B cell (primary cell): ENCODE results near the gene NUCB1. TPM values are rescaled to one million over a fixed set of nuclear protein-coding genes. Genes with fewer than 3 reads are reported as not detected.

Experiments used
- ATAC-seq: fragments of 200-7000 bp; cut with Tn5 transposase; one replicate; pipeline ENCODE4 v1.10.0; 2021; ENCODE audit warnings: low read depth, mild to moderate bottlenecking, moderate number of reproducible peaks, moderate library complexity
- CTCF ChIA-PET: fragments of 350-600 bp; sonication (Branson Sonifier 250); formaldehyde crosslinking; loops from one replicate; lab custom pipeline; 2021; ENCODE audit warnings: antibody characterized with exemption, inconsistent platforms; lab: Charles Lee
- POLR2A ChIA-PET: fragments of 350-600 bp; sonication (Branson Sonifier 250); formaldehyde crosslinking; loops from one replicate; lab custom pipeline; 2021; ENCODE audit warnings: antibody characterized with exemption; lab: Charles Lee
- DNase-seq: peaks from one replicate; pipeline ENCODE4 v3.0.0; 2013
- H2AFZ ChIP-seq: 2 replicates; pipeline ENCODE4 v1.6.1; 2012; ENCODE audit warnings: mild to moderate bottlenecking, low read depth, low read length; ENCODE audit not compliant: insufficient read depth, poor library complexity, severe bottlenecking
- H3K27ac ChIP-seq, 2 donors: 1 replicate in 1 of 2; 2 replicates in 1 of 2; pipeline ENCODE4 v1.5.1; 2012 to 2013; ENCODE audit warnings: low read length in 2 of 2, mild to moderate bottlenecking in 2 of 2, moderate library complexity in 1 of 2
- H3K27me3 ChIP-seq, 4 experiments: fragments of 200-600 bp in 1 of 4; sonication (generic) in 1 of 4; replicated peaks in 1 of 4; 1 replicate in 2 of 4; 2 replicates in 2 of 4; pipeline versions ENCODE4 v1.6.1 to v1.7.0; 2013 to 2016; ENCODE audit warnings: low read length in 3 of 4, mild to moderate bottlenecking in 2 of 4, mixed read lengths in 1 of 4, moderate library complexity in 1 of 4; ENCODE audit not compliant: insufficient read depth in 4 of 4, control insufficient read depth in 3 of 4; ENCODE audit errors: control extremely low read depth in 1 of 4
- H3K36me3 ChIP-seq, 2 experiments: replicated peaks in 1 of 2; 1 replicate in 1 of 2; 2 replicates in 1 of 2; pipeline versions ENCODE4 v1.6.1 to v1.7.1; 2013; ENCODE audit warnings: low read length in 1 of 2; ENCODE audit not compliant: insufficient read depth in 2 of 2, control insufficient read depth in 1 of 2; ENCODE audit errors: control extremely low read depth in 1 of 2, extremely low read depth in 1 of 2
- H3K4me1 ChIP-seq, 2 donors: fragments of 200-600 bp in 1 of 2; sonication (generic) in 1 of 2; 1 replicate in 1 of 2; 2 replicates in 1 of 2; pipeline versions ENCODE4 v1.5.1 to v1.6.1; 2013 to 2017; ENCODE audit warnings: low read length in 2 of 2; ENCODE audit not compliant: control insufficient read depth in 2 of 2, insufficient read depth in 2 of 2
- H3K4me2 ChIP-seq: replicated peaks from 2 replicates; pipeline ENCODE3; 2012; ENCODE audit warnings: mild to moderate bottlenecking, low read depth, low read length; ENCODE audit not compliant: poor library complexity, severe bottlenecking
- H3K4me3 ChIP-seq, 5 experiments: fragments of 200-600 bp in 1 of 5; sonication (generic) in 1 of 5; 1 replicate in 3 of 5; 2 replicates in 2 of 5; pipeline versions ENCODE4 v1.5.1 to v1.7.0; 2011 to 2016; ENCODE audit warnings: low read length in 4 of 5, mild to moderate bottlenecking in 4 of 5, low read depth in 2 of 5, control low read depth in 1 of 5, moderate library complexity in 1 of 5; ENCODE audit not compliant: insufficient read depth in 1 of 5; ENCODE audit errors: control extremely low read depth in 1 of 5, extremely low read depth in 1 of 5
- H3K79me2 ChIP-seq: fragments of 200-600 bp; sonication (generic); one replicate; pipeline ENCODE4 v1.6.0; 2016; ENCODE audit warnings: low read length; ENCODE audit not compliant: control insufficient read depth, insufficient read depth
- H3K9ac ChIP-seq: fragments of 200-600 bp; sonication (generic); 2 replicates; pipeline ENCODE4 v1.6.1; 2017; ENCODE audit warnings: mild to moderate bottlenecking, low read length, moderate library complexity
- H3K9me3 ChIP-seq, 3 donors: one replicate each; pipeline versions ENCODE4 v1.6.1 to v1.7.1; 2013; ENCODE audit warnings: low read length in 2 of 3; ENCODE audit not compliant: control insufficient read depth in 2 of 3, insufficient read depth in 1 of 3; ENCODE audit errors: control extremely low read depth in 1 of 3
- H4K20me1 ChIP-seq: 2 replicates; pipeline ENCODE4 v1.6.0; 2012; ENCODE audit warnings: mild to moderate bottlenecking, low read length; ENCODE audit not compliant: insufficient read depth, control insufficient read depth, poor library complexity, severe bottlenecking
- H3K27ac Mint-ChIP-seq: one replicate; pipeline ENCODE4 v1.8.0; 2021; ENCODE audit warnings: mixed read lengths
- H3K27me3 Mint-ChIP-seq: one replicate; pipeline ENCODE4 v1.8.0; 2021; ENCODE audit warnings: mixed read lengths
- H3K4me1 Mint-ChIP-seq: one replicate; pipeline ENCODE4 v1.8.0; 2021; ENCODE audit warnings: mixed read lengths
- H3K4me3 Mint-ChIP-seq: one replicate; pipeline ENCODE4 v1.8.0; 2021; ENCODE audit warnings: mixed read lengths
- H3K9me3 Mint-ChIP-seq: one replicate; pipeline ENCODE4 v1.8.0; 2022; ENCODE audit warnings: mixed read lengths; ENCODE audit not compliant: insufficient read depth
- EZH2 ChIP-seq: IDR thresholded peaks from 2 replicates; pipeline ENCODE4 v1.6.1; 2012; ENCODE audit warnings: borderline replicate concordance, low read depth, mild to moderate bottlenecking, moderate library complexity, low read length; ENCODE audit not compliant: insufficient read depth, poor library complexity, severe bottlenecking
- WGBS: methylation state at CpG from one replicate; pipeline ENCODE4 v1.1.5; 2013; ENCODE audit warnings: missing lambda C conversion rate; ENCODE audit not compliant: insufficient coverage; 5-methylcytosine and 5-hydroxymethylcytosine counted together
- intact Hi-C: fragments of 100-400 bp; cut with micrococcal nuclease; formaldehyde crosslinking; loops from one replicate; pipeline ENCODE4 v1.10.0; 2022
- polyA plus RNA-seq: library from polyadenylated mRNA; depleted of rRNA; stranded (reverse); fragments of >200 nt; gene quantifications from 2 replicates; pipeline ENCODE4 v1.2.3, GENCODE V29; 2012
- total RNA-seq, 2 donors: library from RNA; stranded (reverse); fragments of 120-200 nt in 1 of 2; gene quantifications; 1 replicate in 1 of 2; 2 replicates in 1 of 2; pipeline versions ENCODE4 v1.2.3 to v1.2.4, GENCODE V29; 2013 to 2022
- TF ChIP-seq, protein P1 (sequence below): fragments of 200-600 bp; IDR thresholded peaks from one replicate; pipeline ENCODE4 v1.8.0; 2022; ENCODE audit warnings: antibody characterized with exemption, mild to moderate bottlenecking

NUCB1 gene
- total and polyA plus RNA-seq, 2 donors (not counting 1 experiment from before 2014, with no cell fraction given) = 118 to 134 TPM

DNA sequence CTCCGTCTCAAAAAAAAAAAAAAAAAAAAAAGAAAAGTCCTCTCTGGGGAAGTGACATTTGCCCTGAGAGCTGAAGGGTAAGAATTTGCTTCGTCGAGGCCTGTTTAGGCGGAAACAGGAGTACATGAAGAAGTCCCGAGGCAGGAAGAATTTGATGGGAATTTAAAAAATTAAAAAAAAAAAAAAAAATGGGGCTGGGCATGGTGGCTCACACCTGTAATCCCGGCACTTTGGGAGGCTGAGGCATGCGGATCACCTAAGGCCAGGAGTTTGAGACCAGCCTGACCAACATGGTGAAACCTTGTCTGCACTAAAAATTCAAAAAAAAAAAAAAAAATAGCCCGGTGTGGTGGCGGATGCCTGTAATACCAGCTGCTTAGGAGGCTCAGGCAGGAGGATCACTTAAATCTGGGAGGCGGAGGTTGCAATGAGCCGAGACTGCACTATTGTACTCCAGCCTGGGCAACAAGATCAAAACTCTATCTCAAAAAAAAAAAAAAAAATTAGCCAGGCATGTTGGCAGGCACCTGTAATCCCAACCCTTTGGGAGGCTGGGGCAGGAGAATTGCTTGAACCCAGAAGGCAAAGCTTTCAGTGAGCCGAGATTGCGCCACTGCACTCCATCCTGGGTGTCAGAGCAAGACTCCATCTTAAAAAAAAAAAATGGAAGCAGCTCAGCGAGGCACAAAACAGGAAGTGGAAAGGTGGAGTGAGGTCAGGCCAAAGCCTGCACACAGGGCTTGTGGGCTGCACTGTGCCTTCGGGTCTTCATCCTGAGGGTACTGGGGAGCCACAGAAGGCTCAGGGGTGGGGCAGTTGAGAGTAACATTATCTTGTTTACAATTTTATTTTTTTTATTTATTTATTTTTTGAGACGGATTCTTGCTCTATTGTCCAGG lies 59.5 kb downstream of the NUCB1 start:
- Histone ChIP-seq H3K4me1 (peaks cover 34 to 42% of the 10 kb centered on the region in 2 donors), H3K79me2 (peaks cover 31% of the 10 kb centered on the region), H3K4me2 (no peak overlapping the region), H3K27ac (no peak overlapping the region), H4K20me1 (no peaks in the 10 kb centered on the region), H3K36me3 (peaks cover 1 to 5% of the 10 kb centered on the region in 2 experiments), H2AFZ (no peak overlapping the region), H3K9me3 (no peaks in the 10 kb centered on the region), H3K4me3 (no peak overlapping the region), H3K9ac (no peak overlapping the region), H3K27me3 (no peaks in the 10 kb centered on the region)
- Mint-ChIP-seq H3K27me3 (no peaks in the 10 kb centered on the region), H3K27ac (no peak overlapping the region), H3K4me3 (no peak overlapping the region), H3K4me1 (peaks cover 50% of the 10 kb centered on the region), H3K9me3 (no peaks in the 10 kb centered on the region)
- ATAC-seq (no peak), DNase-seq (no peak)
- POLR2A ChIA-PET = interaction anchor here (0.6 to 0.7 kb wide), 5 partner anchors 100 to 741 kb away, joined by 3 to 7 read pairs (median 5); no protein-coding TSS in a partner anchor
- intact Hi-C loops = loop anchor here (5.0 kb wide), 1 partner anchor 322 kb away; the partner anchor contains the start of gene DBP
- CTCF ChIA-PET = interaction anchor here (2.4 kb wide), 1 partner anchor 11 kb away, joined by 8 read pairs; no protein-coding TSS in a partner anchor
- 85% methylated on average over 7 of the region's 16 CpGs for WGBS
- no peak for TF ChIP-seq EZH2
- TF ChIP-seq, protein P1, sequence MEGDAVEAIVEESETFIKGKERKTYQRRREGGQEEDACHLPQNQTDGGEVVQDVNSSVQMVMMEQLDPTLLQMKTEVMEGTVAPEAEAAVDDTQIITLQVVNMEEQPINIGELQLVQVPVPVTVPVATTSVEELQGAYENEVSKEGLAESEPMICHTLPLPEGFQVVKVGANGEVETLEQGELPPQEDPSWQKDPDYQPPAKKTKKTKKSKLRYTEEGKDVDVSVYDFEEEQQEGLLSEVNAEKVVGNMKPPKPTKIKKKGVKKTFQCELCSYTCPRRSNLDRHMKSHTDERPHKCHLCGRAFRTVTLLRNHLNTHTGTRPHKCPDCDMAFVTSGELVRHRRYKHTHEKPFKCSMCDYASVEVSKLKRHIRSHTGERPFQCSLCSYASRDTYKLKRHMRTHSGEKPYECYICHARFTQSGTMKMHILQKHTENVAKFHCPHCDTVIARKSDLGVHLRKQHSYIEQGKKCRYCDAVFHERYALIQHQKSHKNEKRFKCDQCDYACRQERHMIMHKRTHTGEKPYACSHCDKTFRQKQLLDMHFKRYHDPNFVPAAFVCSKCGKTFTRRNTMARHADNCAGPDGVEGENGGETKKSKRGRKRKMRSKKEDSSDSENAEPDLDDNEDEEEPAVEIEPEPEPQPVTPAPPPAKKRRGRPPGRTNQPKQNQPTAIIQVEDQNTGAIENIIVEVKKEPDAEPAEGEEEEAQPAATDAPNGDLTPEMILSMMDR = no peak
